HG03060 (cell line): Measurements from ENCODE around the gene SLC22A15.
"Not testable (repeated sequence)": the region's sequence is repeated elsewhere in the genome, so short reads cannot be mapped to it uniquely, and the experiment has no call there.

Experiments
- ATAC-seq: cut with Tn5 transposase; IDR thresholded peaks from one replicate; pipeline ENCODE4 v1.9.1; 2021; ENCODE audit warnings: low read depth, moderate number of reproducible peaks; ENCODE audit not compliant: unreplicated experiment

The SLC22A15 gene

DNA sequence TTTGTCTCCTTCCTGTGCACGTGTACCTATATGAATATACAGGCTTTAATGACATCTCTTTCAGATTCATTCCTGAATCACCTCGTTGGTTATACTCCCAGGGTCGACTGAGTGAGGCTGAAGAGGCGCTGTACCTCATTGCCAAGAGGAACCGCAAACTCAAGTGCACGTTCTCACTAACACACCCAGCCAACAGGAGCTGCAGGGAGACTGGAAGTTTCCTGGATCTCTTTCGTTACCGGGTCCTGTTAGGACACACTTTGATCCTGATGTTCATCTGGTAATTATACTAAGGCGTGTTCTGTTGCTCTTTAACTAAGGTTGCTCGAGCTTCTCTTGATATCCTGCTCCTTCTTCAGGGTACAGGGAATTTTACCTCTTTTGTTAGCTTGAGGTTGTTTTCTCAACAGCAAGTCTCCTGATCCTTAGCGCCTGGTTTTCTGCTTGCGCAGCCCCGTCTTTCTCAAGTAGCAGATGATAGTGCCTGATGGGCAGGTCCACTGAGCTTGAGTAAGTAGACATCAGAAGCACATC lies 55.1 kb downstream of the SLC22A15 start:
- no peak for ATAC-seq

DNA sequence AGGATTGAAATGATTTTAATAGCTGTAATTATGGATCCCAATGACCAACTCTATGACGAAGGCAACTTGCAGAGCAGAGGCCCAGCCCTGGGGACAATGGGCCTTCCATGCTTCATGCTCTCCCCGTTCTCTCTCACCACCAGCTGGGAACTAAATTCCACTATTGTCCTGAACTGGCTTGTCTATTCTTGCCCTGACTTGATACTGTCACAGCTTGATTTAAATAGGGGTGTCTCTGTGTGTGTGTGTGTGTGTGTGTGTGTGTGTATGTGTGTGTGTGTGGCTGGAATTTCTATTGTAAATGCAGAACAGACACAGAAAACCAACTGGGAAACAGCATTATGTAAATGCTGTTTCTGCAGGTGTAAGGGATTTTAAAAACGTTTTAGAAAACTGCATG lies 57.0 kb downstream of the SLC22A15 start:
- no peak for ATAC-seq

DNA sequence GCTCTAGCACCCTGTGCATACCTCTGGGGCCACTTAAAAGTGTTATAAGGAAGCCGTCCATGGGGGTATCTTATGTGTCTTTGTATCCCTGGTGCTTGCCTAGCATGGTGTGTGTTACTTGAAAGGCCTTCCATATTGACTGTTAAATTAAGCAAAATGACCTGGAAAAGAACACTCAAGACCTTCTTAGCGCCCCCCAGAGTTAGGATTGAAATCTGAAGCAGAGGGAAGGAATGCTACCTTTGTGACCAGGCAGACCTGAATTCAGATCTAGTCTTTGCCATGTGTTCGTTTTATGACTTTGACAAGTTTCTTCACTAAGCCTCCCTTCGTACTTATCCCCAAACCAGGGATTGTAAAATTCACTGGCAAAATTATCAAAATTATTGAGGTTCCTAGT lies 59.9 kb downstream of the SLC22A15 start:
- ATAC-seq, result no peak

DNA sequence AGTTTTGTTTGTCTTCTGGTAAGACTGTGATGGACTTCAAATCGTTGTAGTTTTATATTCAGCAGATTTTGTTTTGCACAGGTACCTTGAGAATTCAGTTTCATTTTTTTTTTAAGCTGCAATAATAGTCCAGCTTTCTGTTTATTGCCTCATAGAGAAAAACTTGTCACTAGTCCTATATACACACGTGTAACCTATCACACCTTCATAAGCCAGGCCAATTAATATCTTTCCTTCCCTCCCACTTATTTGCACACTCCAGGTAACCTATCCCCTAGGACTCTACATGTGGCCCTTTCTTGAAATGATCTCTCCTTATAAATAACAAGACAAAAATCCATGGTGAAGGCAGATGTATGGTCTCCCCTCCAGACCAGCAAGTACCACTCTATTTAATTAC lies 62.4 kb downstream of the SLC22A15 start:
- ATAC-seq, result no peak

DNA sequence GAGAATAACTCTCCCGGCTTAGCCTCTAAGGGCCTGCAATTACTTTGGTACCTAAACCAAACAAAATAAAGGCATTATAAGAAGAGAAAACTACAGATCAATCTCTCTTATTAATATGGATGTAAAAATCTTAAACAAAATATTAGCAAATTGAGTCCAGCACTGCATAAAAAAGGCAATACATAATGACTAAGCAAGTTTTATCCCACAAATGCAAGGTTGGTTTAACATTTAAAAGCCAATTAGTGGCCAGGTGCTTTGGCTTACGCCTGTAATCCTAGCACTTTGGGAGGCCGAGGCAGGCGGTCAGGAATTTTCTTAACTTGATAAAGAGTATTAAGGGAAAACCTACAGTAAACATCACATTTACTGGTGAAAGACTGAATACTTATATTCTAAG lies 67.8 kb downstream of the SLC22A15 start:
- no peak for ATAC-seq

DNA sequence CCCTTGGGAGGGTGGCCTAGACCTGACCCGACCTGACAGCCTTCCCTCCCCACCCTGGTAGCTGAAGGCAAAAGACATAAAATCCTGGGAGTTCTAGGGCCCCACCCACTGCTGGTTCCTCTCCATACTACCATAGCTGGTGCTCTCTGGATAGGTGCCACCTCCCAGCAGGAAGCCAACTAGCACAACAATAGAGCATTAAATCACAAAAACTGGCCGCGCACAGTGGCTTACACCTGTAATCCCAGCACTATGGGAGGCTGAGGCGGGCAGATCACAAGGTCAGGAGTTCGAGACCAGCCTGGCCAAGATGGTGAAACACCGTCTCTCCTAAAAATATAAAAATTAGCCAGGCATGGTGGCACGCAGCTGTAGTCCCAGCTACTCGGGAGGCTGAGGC lies 70.6 kb downstream of the SLC22A15 start:
- ATAC-seq, result not testable (repeated sequence)

DNA sequence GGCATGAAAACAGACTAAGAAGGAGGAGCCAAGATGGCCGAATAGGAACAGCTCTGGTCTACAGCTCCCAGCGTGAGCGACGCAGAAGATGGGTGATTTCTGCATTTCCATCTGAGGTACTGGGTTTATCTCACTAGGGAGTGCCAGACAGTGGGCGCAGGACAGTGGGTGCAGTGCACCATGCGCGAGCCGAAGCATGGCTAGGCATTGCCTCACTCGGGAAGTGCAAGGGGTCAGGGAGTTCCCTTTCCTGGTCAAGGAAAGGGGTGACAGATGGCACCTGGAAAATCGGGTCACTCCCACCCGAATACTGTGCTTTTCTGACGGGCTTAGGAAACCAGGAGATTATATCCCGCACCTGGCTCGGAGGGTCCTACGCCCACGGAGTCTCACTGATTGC lies 75.6 kb downstream of the SLC22A15 start:
- ATAC-seq, result not testable (repeated sequence)

DNA sequence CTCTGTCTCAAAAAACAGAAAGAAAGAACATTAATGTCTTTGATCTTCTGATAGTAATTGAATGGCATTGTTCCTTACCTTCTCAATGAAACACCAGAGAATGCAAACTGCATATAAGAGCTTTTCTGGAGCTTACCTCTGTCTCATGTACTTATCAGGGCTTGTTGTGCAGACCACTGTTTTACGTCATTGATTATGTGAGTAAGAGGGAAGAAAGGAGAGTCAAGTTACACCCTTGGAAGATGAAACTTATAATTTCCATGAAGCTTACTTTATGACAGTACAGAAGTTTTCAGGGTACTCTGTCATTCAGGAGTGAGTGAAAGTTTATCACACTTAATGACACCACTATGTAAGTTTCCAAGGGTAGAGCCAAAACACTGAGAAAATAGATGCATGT lies 85.9 kb downstream of the SLC22A15 start:
- no peak for ATAC-seq

DNA sequence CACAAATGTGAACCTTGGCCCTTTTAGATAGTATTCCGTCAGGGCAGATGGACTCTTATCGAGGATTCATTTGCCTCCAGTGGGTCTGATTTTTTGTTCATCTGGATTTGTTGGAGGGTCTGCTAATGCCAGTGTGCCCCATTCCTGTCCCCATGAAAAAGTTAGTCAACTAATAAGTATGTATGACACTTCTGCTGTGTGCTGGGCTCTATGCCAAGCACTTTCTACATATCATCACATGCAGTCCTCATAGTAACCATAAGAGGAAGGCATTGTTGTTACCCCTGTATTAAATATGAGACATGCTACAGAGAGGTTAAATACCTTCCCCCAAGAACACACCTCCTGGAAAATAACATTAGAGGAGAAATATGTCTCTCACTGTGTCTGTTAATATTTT lies 88.3 kb downstream of the SLC22A15 start:
- no peak for ATAC-seq

DNA sequence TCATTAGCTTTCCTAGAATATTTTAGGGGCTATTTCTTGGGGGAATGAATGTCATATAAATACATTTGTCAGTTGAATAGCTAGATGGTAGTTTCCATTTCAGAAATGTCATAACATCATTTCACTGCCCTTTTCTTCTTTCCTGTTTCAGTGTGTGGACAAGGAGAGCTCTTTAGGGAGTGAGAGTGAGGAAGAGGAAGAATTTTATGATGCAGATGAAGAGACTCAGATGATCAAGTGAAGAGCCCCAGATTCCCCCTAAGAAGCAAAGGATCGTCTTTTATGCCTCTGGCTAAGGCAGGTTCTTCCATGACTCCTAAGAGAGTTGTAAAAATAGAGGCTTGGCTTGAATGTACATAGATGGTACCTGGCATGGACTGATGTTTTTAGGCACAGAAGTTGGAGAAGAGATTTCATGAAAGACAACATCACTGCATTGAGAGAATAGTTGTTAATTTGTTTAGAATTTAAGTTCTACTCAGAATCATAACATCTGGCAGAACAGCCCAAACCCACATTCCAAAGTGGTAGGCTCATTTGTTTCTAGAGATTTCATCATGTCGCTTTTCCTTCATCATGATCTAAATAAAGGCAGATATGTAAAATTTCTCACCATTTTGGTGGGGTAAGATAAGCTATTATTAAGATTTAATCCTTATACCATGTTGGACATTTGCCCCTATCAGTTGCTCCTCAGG lies 90.7 kb downstream of the SLC22A15 start:
- no peak for ATAC-seq

DNA sequence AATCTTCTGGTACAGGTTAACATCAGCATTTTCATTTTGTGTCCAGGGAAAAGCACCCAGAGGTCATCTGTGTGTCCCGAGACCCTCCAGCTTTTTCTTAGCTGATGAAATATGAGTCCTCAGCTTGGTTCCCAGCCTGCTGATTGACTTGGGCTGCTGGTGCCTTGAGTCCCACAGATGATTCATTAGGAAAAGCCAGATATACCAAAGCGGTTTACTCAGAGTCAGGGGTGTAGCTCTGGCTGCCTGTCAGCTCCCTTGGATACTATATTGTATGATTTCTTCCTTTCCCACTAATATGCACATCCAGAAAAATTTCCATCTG lies 91.2 kb downstream of the SLC22A15 start:
- no peak for ATAC-seq

DNA sequence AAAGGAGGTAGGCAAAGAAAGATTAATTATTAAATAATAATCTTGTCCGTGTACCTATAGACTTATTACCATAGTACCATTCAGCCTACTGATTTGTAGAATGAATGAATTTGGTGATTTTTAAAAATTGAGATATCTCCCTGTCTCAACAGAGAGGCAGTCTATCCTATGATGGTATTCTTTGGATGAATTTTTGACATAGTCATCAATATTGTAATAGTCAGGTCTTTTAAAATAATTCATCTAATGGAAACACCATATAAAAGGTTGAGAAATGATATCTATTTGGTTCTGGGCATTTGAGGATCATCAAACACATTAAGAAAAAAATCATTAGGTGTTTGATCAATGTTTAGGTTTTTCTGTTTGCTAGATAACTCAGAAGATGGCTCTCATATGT lies 99.3 kb downstream of the SLC22A15 start:
- no peak for ATAC-seq

DNA sequence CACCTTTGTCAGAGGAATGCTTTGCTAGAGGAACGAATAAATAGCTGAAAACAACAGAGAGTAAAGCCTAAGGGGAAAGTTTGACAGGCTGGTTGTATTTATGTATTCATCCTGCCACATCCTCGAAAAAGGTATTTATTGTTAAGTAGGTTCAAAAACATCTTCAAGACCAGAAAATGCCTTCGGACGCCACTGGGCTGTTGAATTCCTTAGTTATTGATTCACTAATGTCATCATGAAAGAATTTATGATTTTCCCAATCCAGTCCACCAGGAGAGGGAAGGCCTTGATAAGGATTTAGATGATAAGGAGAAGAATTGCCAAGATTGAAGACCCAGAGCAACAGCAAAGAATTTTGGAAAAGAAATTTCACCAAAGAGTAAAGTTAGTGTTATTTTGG lies 99.7 kb downstream of the SLC22A15 start:
- ATAC-seq, result no peak

DNA sequence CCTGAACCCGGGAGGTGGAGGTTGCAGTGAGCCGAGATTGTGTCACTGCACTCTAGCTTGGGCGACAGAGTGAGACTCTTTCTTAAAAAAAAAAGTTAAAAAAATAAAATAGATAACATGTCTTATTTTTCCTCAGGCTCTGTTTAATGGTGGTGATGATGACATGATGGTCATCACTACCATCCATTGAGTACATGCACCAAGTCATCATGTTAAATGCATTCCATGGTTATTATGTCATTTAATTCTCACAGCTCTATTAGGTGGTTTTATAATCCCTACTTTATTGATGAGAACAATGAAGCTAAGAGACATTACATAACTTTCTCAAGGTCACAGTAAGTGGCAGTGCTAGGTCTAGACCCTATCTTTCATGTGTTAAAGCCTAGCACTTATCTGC lies 100.5 kb downstream of the SLC22A15 start:
- no peak for ATAC-seq

DNA sequence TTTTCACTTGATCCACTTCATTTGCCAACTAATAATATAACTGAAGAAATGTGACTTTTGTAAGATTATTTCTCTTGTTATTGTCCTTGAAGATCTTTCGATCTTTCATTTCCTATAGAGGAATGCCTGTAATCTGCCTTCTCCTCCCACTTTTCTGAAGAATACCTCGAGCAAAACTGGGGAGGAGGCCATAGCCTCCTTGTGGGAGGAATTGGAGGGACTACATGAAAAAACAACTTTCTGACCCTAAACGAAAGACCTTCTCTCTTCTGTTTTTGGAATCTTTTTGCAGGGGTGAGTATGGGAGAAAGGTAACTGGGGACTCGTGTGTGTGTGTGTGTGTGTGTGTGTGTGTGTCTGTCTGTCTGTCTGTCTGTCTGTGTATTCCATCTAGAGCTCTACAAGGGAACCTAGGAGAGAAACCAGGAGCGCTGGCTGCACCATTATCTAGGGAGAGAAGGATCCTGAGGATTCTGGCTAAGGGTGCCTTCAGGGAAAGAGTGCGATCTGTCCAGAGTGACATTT lies 102.4 kb downstream of the SLC22A15 start:
- ATAC-seq, result no peak

DNA sequence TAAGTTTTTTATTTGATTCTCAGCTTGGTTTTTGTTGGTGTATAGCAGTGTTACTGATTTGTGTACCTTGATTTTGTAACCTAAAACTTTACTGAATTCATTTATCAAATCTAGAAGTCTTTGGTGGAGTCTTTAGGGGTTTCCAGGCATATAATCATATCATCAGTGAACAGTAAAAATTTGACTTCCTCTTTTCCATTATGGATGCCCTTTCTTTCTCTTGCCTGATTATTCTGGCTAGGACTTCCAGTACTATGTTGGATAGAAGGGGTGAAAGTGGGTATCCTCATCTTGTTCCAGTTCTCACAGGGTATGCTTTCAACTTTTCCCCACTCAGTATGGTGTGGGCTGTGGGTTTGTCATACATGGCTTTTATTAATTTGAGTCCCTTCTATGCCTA lies 111.3 kb downstream of the SLC22A15 start:
- ATAC-seq, result no peak

DNA sequence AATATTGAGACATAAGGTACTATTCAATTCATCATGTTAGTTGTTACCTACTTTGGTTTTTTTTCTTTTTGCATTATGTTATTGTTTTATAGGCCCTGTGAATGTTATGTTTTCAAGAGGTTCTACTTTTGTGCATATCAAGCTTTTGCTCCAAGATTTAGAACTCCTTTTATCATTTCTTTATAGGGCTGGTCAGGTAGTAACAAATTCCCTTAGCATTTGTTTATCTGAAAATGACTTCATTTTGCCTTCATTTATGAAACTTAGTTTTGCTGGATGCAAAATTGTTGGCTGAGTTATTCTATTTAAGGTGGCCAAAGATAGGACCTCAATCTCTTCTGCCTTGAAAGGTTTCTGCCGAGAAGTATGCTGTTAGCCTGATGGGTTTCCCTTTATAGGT lies 113.6 kb downstream of the SLC22A15 start:
- ATAC-seq, result no peak

DNA sequence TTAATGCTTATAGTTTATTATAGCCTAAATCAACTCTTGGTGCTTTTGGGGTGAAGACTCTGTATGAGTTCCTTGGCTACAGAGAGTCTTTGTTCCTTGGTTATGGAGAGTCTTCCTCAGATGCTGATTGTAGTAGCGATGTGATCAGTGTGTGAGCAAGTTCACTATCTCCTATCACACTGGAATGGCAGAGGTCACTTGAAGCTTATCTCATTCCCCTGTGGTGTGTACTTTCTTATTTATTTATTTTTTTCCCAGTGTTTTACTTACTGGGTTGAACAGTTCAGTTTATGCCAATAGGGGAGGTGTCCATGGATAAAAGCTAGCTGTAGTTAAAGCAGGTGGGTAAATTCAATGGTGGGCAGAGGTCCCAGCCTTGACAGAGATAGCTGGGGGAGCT lies 114.8 kb downstream of the SLC22A15 start:
- no peak for ATAC-seq

DNA sequence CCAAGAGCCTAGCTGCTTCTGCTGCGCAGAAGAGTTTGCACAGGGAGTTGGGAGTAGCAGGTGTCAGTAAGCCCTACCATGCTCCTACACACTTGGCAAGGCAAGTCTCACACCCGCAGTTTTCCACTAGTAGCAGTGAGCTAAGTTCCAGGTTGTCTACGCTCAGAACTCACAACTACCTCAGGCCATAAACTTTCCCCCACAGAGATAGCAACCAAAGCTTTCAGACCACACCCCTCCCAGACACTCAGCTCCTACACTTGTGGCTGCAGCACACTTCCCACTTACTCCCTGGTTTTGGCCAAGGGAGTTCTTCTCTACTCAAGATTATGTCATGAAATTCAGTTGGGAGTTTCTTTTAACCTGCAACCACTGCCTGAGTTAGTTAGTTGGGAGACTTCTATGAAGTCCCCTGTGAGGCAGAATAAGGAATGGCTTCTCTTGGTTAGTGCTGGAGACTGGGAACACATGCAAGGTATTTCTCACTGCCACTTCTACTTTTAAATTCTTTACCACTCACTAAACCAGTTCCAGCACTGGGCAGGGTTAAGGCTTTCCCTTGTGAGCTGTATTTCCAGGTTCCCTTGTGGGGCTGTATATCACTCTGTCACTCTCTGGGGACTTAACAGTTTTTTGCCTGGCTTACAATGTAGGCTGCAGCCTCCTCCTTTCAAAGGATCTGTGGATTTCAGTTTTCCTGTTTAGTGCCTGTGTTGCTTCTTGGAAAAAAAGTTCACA lies 116.6 kb downstream of the SLC22A15 start:
- ATAC-seq, result no peak

DNA sequence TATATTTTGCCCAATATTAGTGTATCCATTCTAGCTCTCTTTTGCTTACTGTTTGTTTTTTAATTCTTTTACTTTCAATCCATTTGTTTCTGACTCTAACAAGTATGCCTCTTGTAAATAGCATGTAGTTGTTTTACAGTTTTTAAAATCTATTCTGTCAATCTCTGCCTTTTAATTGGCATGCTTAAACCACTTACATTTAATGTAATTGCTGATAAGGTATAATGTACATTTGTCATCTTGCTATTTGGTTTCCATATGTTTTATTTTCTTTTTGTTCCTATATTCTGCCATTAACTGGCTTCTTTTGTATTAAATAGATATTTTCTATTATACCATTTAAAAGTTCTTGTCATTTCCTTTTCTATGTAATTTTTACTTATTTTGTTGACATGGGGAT lies 118.7 kb downstream of the SLC22A15 start:
- no peak for ATAC-seq

DNA sequence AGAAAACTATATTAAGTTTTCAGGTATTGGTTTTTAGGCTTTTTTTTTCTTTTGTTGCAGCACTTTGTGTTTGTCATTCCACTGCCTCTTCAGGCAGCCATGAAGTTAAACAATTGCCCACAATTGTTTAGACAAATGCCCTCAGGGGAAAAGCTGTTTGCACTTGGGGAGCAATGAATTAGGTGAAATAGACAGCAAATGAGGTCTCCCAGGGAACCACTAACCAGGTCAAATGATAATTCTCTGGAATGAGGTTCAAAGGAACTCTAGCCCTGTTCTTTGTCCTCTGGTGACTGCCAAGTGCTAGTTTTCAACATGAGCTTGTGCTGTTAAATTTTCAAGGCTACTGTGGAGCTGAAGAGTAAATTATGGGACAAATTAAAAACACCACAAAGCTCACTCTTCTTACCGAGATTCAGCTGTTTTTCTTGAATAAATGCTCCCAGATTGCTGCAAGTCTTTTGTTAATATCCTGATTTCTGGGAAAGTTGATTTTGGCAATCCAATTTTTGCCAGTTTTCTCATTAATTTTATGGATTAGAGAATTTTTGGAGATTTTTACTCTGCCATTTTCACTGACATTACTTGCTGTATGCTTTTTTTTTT lies 119.8 kb downstream of the SLC22A15 start:
- ATAC-seq, result no peak

DNA sequence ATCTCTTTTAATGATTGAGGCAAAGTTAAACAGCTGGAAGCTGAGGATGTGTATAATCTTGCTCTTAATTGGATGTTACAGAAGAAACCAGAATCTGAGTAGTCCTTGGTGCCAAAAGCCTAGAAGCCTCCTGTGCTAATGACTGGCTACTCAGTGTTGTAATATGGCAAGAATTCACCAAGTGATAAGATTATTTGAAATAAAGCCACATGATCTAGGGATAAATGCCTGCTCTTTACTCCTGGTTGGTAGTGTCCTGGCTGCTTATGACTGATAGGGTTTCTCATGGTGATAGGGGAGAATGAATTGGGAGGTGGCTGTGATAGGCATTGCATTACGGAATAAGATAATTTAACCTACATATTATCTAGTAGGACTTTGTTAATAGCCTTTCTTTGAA lies 121.3 kb downstream of the SLC22A15 start:
- ATAC-seq, result no peak
